HG02981 (cell line): ENCODE data around the gene EXO1.

Experiments
- ATAC-seq: cut with Tn5 transposase; IDR thresholded peaks from one replicate; pipeline ENCODE4 v1.9.1; 2021; ENCODE audit warnings: mild to moderate bottlenecking, moderate library complexity; ENCODE audit not compliant: unreplicated experiment

EXO1 gene

DNA sequence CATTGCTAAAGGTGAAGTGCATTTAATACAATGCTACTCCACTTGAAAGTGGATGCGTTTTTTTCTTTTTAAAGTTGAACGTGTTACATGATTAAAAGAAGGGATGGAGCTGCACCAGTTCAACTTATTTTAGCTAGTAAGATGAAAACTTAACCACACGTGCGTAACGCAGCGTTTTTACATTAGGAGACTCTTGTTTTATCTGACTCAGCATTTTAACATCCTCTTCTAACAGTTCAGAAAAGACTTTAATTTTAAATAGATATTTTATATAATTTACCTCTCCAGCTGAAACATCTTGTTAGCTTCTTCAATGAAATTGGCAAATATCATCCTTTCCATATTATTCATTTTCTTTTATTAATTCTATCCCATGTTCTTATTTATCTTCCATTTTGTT is 33.4 kb downstream of the EXO1 start:
- ATAC-seq, result no peak

DNA sequence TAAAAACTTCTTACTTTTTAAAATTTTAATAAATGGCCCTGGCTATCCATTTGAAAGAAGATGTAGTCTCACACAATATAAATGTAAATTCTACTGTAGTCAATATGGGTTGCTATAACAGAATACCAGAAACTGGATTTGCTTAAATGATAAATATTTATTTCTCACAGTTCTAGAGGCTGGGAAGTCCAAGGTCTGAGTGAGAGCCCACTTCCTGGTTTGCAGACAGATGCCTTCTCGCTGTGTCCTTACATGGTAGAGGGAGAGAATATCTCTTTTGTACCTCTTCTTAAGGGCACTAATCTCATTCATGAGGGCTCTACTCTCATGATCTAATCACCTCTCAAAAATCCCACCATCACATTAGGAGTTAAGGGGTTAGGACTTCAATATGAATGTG is 35.2 kb downstream of the EXO1 start:
- ATAC-seq, result no peak

- ATAC-seq, result no peak
Measured at GRCh38 chr1:241888232-241888631, 40.2 kb downstream of the EXO1 start.

- no peak for ATAC-seq
Measured at GRCh38 chr1:241891296-241891695, 43.3 kb downstream of the EXO1 start.

DNA sequence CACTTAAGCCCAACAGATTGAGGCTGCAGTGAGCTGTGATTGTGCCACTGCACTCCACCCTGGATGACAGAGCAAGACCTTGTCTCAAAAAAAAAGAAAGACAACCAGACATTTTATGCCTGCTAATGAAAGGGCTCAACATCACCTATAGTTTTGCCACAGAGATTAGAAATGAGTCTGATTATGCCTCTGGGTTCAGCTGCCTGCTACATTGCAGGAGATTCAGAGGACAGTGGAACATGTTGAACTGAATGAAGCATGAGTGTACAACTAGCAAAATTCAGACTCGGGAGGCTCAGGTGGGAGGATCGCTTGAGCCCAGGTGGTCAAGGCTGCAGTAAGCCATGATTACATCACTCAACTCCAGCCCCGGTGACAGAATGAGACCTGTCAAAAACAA is 46.0 kb downstream of the EXO1 start:
- ATAC-seq, result no peak

- peak; percentile 93 for ATAC-seq
Measured at GRCh38 chr1:241895013-241895412, 47.0 kb downstream of the EXO1 start.

DNA sequence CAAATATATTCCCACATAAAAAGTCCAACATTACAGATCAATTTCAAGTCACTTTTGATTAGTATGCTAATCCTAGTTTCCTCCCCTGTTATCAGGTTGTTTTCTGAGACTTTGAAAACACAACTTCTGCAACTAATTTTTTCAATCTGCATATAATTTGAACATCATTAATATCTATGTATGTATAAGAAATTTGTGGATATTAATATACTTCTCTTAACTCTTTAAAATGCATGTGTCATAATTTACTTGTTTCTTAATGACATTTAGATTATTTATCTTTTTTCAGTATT is 48.6 kb downstream of the EXO1 start:
- no peak for ATAC-seq

DNA sequence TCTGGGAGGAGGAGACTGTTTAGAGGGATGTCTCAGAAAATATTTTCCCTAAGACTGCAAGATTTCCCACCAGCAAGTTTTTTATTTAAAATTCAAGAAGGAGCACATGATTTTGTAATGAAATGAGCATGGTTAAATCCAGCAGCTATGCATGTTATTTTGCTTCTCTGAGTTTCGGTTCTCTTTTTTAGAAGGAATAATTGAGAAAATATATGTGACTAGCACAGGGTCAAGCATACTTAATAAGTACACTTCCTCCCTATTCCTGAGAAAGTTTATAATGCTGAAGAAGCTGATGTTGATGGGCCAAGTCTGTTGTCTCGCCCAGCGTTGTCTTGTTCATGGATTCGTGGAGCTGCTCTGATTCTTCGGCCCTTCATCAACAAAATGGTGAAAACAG is 51.2 kb downstream of the EXO1 start:
- ATAC-seq, result no peak

GRCh38 chr1:241900381-241900780 is 52.4 kb downstream of the EXO1 start:
- no peak for ATAC-seq

GRCh38 chr1:241902391-241903065 is 54.5 kb downstream of the EXO1 start:
- no peak for ATAC-seq

- no peak for ATAC-seq
Measured at GRCh38 chr1:241916196-241916595, 68.2 kb downstream of the EXO1 start.

DNA sequence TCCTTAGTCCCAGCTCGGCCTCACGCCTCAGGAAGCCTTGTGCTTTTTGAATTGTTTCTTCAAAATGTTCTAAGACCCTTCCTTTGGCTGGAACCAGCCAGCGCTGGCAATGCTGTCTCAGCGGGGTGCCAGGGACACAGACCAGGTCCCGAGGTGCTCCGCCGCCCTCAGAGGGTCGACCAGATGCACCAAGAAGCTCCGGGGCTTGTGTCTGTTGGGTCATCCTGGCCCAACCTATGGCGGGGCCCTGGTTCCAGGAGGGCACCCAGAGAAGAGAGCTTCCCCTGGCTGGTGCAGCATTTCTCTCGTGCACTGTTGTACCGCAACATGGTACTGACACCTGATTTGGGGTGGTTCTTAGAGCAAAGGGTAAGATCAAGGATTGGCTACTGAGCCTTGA is 69.5 kb downstream of the EXO1 start:
- no peak for ATAC-seq

DNA sequence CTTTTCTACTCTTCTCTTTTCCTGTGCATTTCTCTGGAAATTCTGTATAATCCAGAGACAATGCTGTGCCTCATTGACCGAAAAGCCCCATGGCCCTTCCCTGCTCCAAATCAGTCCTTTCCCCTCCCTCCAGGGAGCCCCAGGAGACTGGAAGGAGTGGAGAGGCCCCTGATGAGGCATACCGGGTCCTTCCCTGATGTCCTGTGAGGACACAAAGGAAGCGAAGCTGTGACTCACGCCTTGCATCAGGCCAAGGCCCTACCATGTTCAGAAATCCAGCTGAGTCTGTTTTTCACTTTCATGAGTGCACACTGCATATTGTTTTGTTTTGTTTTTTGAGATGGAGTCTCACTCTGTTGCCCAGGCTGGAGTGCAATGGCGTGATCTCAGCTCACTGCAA is 70.9 kb downstream of the EXO1 start:
- no peak for ATAC-seq

DNA sequence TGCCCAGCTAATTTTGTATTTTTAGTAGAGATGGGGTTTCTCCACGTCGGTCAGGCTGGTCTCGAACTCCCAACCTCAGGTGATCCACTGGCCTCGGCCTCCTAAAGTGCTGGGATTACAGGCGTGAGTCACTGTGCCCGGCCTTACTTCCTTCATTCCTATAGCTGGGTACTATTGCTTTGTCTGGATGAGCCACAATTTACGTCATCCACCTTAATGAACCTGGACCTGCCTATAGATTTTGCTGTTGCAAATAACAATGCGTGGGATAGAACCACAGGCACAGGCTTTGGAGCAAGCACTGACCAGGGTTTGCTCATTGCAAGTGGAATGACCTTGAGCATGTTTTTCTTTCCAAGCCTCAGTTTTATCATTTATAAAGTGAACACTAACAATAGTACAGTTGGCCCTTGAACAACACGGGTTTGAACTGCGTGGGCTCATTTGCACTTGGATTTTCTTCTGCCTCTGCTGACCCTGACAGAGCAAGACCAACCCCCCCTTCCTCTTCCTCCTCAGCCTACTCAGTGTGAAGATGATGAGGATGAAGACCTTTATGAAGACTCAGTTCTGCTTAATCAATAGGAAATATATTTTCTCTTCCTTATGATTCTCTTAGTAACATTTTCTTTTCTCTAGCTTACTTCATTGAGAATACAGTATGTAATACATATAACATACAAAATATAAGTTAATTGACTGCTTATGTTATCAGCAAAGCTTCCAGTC is 76.2 kb downstream of the EXO1 start:
- no peak for ATAC-seq

DNA sequence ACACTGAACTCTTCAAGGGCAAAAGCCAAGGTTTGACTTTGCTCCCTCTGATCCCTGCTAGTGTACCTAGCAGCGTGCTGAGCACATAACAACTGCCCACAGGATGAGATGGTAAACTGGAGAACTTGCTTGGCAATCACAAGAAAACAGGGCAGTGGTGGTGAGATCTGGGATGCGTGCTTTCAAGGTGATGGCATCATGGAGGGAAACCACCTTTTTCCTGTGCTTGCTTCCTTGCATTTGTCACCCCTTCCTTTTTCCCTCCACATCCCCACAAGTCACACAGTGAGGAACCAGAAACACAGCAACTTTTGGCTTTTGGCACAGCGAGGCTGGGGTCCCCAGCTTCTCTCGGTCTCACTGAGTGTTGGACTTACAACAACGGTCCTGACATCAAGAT is 78.1 kb downstream of the EXO1 start:
- ATAC-seq, result no peak

DNA sequence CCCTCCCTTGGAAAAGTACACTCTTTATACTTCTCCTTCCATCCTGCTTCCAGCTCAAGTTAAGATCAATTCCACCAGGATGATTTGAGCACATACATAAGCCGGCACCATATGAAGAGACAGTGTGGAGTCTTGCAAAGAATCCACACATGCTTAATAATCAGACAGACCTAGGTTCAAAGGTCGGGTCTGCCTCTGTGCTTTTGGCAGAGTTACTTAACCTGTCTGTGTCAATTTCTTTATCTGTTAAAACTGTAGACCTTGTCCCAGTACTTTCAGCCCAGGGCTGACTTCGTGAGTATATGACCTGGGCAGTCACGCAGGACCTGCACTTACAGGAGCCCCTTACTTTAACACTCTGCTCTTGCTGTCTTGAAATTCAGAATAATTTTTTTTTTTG is 79.3 kb downstream of the EXO1 start:
- no peak for ATAC-seq

- no peak for ATAC-seq
Measured at GRCh38 chr1:241932845-241933244, 84.8 kb downstream of the EXO1 start.

DNA sequence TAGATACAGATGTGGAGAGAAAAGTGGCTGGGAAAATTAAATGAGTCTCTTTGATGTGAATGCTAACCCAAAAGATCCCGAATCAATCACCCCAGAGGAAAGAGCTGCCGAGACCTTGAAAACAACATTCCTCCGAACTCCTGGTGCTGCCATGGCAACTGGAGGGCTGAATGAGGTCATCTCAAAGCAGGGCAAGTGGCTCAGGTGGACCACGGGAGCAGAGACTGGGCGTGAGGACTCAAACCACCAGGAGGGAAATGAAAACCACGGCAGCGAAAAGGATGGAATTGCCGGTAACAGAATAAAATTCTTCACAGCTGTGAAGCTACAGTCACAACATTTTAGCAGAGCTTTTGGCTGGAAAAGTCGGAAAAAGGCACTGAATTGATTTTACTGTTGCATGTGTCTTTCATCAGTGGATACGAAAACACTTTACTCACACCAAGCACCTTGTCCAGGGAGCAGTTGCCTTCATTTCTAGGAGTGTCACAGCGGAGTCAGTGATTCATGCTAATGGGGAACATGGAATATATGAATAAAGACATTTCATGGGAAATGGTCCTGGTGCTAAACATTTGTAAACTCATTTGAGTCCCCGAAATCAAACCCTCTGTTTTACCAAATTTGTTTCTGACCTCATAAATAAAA is 86.3 kb downstream of the EXO1 start:
- ATAC-seq, result no peak

GRCh38 chr1:241934866-241935265 is 86.9 kb downstream of the EXO1 start:
- no peak for ATAC-seq
